ENCODE measurements around the gene LHFPL2.
A peak's percentile ranks its signal among the peaks of the same experiment; 100 is the strongest.
"Not testable (repeated sequence)": the region's sequence is repeated elsewhere in the genome, so short reads cannot be mapped to it uniquely, and the experiment has no call there.

The LHFPL2 gene

DNA sequence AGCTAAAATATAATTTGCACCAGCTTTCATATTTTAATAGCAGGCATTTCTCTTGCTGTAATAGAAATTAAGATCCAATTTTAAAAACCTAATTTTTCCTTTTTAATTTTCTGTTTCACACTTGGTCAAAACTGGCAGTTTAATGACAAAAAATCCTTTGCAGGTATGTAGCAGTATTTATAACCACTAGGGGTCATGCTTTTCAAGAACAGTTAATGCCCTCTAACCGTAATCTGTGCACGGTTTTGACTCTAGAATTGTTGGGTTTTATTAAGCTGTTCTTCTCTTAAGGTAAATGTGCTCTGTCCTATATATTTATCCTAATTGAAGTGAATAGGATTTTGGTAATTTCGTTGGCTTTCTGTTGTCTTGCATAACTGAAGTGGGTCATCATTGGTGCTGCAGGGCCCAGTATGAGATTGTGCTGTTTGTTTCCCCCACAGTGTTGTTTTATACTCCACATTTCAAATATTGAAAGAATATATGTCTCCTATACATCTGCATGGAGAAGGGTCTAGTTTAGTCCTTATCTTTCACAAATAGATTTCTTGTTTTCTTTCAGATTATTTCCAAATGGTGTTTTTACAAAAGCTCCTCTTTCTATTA lies 180.7 kb downstream of the LHFPL2 start:
- ChIA-PET CTCF (interaction anchor here (0.6 to 2.3 kb wide), 19 partner anchors 10 to 934 kb away, joined by 3 to 9 read pairs (median 3); no protein-coding TSS in a partner anchor), POLR2A (no interaction called here)
- TF ChIP-seq, protein P1, sequence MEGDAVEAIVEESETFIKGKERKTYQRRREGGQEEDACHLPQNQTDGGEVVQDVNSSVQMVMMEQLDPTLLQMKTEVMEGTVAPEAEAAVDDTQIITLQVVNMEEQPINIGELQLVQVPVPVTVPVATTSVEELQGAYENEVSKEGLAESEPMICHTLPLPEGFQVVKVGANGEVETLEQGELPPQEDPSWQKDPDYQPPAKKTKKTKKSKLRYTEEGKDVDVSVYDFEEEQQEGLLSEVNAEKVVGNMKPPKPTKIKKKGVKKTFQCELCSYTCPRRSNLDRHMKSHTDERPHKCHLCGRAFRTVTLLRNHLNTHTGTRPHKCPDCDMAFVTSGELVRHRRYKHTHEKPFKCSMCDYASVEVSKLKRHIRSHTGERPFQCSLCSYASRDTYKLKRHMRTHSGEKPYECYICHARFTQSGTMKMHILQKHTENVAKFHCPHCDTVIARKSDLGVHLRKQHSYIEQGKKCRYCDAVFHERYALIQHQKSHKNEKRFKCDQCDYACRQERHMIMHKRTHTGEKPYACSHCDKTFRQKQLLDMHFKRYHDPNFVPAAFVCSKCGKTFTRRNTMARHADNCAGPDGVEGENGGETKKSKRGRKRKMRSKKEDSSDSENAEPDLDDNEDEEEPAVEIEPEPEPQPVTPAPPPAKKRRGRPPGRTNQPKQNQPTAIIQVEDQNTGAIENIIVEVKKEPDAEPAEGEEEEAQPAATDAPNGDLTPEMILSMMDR (IDR thresholded peaks at IDR 0.05; ENCODE audit: control extremely low read depth, extremely low read depth, low read depth, missing control alignments): peak; percentile 45
- peak; percentile 31 for DNase-seq (ENCODE audit: extremely low spot score)

DNA sequence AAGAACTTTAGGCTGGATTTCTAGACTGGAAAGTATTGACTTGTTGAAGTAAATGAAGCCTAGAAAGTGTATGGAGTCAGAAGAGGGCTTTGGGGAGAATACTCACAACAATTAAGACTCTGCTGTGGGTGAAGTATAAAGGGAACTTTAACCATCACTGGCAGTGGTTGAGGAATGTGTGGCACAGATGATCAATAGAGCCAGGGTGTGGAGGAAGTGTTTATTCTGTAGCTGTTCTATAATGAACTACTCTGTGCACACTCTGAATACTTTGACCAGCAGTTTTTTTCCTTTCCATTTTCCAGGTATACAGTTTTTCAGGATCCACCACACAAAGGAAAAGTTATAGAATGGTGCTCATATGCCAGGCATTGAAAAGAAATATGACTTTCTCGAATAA lies 181.4 kb downstream of the LHFPL2 start:
- POLR2A ChIA-PET: no interaction called here
- CTCF ChIA-PET: interaction anchor here (0.7 to 2.3 kb wide), 11 partner anchors 9 to 933 kb away, joined by 3 to 9 read pairs (median 3); no protein-coding TSS in a partner anchor
- TF ChIP-seq, protein P1 (IDR thresholded peaks at IDR 0.05; ENCODE audit: control extremely low read depth, extremely low read depth, low read depth, missing control alignments): no peak
- no peak for DNase-seq (ENCODE audit: extremely low spot score)

DNA sequence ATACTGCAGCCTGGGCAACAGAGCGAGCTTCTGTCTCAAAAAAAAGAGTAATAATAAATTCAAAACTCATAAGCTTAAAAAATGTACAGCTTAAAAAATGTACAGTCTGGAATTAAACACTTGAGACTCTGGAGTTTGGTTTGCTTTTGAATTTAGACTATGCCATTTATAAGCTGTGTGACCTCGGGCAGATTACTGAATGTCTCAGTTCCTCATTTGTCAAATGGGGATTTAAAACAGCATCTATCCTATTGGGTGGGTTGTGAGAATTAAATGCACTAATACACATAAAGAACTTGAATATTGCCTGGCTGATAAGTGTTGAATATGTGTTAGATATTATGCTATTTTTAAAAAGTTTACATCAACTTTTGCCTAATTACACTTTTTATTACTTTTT lies 189.7 kb downstream of the LHFPL2 start:
- CTCF ChIA-PET: interaction anchor here (1.0 kb wide), 1 partner anchor 9 kb away, joined by 5 read pairs; no protein-coding TSS in a partner anchor
- peak; percentile 22 for DNase-seq (ENCODE audit: extremely low spot score)
- POLR2A ChIA-PET: no interaction called here
- TF ChIP-seq, protein P1 (IDR thresholded peaks at IDR 0.05; ENCODE audit: control extremely low read depth, extremely low read depth, low read depth, missing control alignments): no peak

DNA sequence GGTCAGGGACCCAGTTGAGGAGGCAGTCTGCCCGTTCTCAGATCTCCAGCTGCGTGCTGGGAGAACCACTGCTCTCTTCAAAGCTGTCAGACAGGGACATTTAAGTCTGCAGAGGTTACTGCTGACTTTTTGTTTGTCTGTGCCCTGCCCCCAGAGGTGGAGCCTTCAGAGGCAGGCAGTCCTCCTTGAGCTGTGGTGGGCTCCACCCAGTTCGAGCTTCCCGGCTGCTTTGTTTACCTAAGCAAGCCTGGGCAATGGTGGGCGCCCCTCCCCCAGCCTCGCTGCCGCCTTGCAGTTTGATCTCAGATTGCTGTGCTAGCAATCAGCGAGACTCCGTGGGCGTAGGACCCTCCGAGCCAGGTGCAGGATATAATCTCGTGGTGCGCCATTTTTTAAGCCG lies 191.1 kb downstream of the LHFPL2 start:
- CTCF ChIA-PET; POLR2A ChIA-PET; DNase-seq (ENCODE audit: extremely low spot score): not testable (repeated sequence)

DNA sequence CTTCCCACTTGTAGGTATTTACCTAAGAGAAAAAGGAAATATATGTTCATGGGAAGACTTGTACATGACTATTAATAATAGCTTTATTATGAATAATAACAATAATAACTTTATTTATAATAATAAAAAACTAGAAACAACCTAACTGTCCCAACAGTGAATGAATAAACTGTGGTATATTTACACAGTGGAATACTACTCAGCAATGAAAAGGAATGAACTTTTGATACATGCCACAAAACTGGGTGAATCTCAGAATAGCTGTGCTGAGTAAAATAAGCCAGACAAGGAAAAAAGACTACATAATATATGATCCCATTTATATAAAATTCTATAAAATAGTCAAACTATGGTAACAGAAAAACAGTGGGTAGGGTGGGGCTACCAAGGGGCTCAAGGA lies 199.5 kb downstream of the LHFPL2 start:
- ChIA-PET CTCF (interaction anchor here (0.7 kb wide), 1 partner anchor 15 kb away, joined by 3 read pairs; no protein-coding TSS in a partner anchor), POLR2A (no interaction called here)
- TF ChIP-seq, protein P1 (IDR thresholded peaks at IDR 0.05; ENCODE audit: control extremely low read depth, extremely low read depth, low read depth, missing control alignments): no peak
- no peak for DNase-seq (ENCODE audit: extremely low spot score)

DNA sequence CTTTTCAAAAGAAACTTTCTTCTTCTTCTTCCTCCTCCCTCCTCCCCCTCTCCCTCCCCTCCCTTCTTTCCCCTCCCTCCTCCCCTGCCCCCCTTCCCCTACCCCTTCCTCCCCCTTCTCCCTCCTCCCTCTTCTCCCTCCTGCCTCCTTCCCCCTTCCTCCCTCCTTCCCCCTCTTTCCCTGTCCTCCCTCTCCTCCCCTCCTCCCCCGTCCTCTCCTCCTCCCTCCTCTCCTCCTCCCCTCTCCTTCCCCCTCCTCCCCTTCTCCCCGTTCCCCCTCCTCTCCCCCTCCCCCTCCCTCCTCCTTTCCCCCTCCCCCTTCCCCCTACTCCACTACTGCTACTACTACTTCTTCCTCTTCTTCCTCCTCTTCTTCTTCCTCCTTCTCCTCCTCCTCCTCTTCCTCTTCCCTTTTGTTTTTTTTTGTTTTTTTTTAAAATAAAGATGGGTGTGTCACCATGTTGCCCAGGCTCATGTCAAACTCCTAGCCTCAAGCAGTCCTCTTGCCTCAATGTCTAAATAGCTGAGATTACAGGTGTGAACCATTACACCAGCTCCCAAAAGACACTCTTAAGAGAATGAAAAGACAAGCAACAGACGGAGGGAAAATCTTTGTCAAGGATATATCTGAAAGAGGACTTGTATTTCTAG lies 200.7 kb downstream of the LHFPL2 start:
- POLR2A ChIA-PET: no interaction called here
- TF ChIP-seq, protein P1 (IDR thresholded peaks at IDR 0.05; ENCODE audit: control extremely low read depth, extremely low read depth, low read depth, missing control alignments): no peak
- CTCF ChIA-PET: no interaction called here
- DNase-seq (ENCODE audit: extremely low spot score): no peak
